Natural killer cell (primary cell): ENCODE data around the gene PTPN21. TPM values are rescaled to one million over a fixed set of nuclear protein-coding genes. Genes with fewer than 3 reads are reported as not detected.
A peak's percentile ranks its signal among the peaks of the same experiment; 100 is the strongest.

ENCODE experiments used
- ATAC-seq, 3 donors: fragments of 150-1000 bp in 2 of 3; fragments of 200-7000 bp in 1 of 3; cut with Tn5 transposase; 1 replicate in 1 of 3; 2 replicates in 2 of 3; pipeline ENCODE4 v1.10.0; 2021; ENCODE audit warnings: mild to moderate bottlenecking in 2 of 3, moderate library complexity in 2 of 3
- DNase-seq, 2 donors: peaks; one replicate each; pipeline versions ENCODE4 v3.0.0 to v3.0.0-alpha.2; 2013 to 2021; ENCODE audit warnings: mixed read lengths in 1 of 2
- H3K27ac ChIP-seq: one replicate; pipeline ENCODE4 v1.5.1; 2013; ENCODE audit warnings: mild to moderate bottlenecking, low read length
- H3K27me3 ChIP-seq: one replicate; pipeline ENCODE4 v1.6.1; 2013; ENCODE audit warnings: low read length; ENCODE audit not compliant: control insufficient read depth, insufficient read depth
- H3K36me3 ChIP-seq: one replicate; pipeline ENCODE4 v1.6.1; 2013; ENCODE audit warnings: low read length; ENCODE audit not compliant: control insufficient read depth, insufficient read depth
- H3K4me1 ChIP-seq: one replicate; pipeline ENCODE4 v1.6.1; 2013; ENCODE audit warnings: low read length; ENCODE audit not compliant: control insufficient read depth, insufficient read depth
- H3K4me3 ChIP-seq: one replicate; pipeline ENCODE4 v1.5.1; 2013; ENCODE audit warnings: low read length
- H3K9me3 ChIP-seq: one replicate; pipeline ENCODE4 v1.6.1; 2013; ENCODE audit warnings: low read length; ENCODE audit not compliant: control insufficient read depth, insufficient read depth
- H3K27ac Mint-ChIP-seq, 2 donors: one replicate each; pipeline ENCODE4 v1.8.0; 2022; ENCODE audit warnings: mild to moderate bottlenecking in 2 of 2, mixed read lengths in 2 of 2, moderate library complexity in 1 of 2
- H3K27me3 Mint-ChIP-seq, 2 donors: one replicate each; pipeline ENCODE4 v1.8.0; 2022; ENCODE audit warnings: low read depth in 2 of 2, mixed read lengths in 2 of 2
- H3K36me3 Mint-ChIP-seq: one replicate; pipeline ENCODE4 v1.8.0; 2022; ENCODE audit warnings: mixed read lengths
- H3K4me1 Mint-ChIP-seq, 2 donors: one replicate each; pipeline ENCODE4 v1.8.0; 2022; ENCODE audit warnings: mixed read lengths in 2 of 2
- H3K4me3 Mint-ChIP-seq: one replicate; pipeline ENCODE4 v1.8.0; 2022; ENCODE audit warnings: mild to moderate bottlenecking, moderate library complexity, mixed read lengths
- H3K9me3 Mint-ChIP-seq, 2 donors: one replicate each; pipeline ENCODE4 v1.8.0; 2022; ENCODE audit warnings: mixed read lengths in 2 of 2
- CTCF ChIP-seq: fragments of 200-600 bp; IDR thresholded peaks from one replicate; pipeline ENCODE4 v1.8.0; 2022; ENCODE audit warnings: antibody characterized with exemption
- WGBS: methylation state at CpG from one replicate; pipeline ENCODE4 v1.1.7; 2013; ENCODE audit warnings: missing lambda C conversion rate; ENCODE audit not compliant: insufficient coverage; 5-methylcytosine and 5-hydroxymethylcytosine counted together
- intact Hi-C: fragments of 100-400 bp; cut with micrococcal nuclease; formaldehyde crosslinking; loops from one replicate; pipeline ENCODE4 v1.14.2; 2022
- total RNA-seq, 4 donors: library from RNA; stranded (reverse); fragments of 120-200 nt in 1 of 4; gene quantifications; one replicate each; pipeline versions ENCODE4 v1.2.3 to v1.2.4, GENCODE V29; 2013 to 2022

The PTPN21 gene
- total RNA-seq, 3 donors from 2014 or later (not counting 1 experiment from before 2014, with no cell fraction given) = 0.15 TPM; not detected in 2

- intact Hi-C loops = no loop called here
- 52% methylated on average over 11 of the region's 12 CpGs for WGBS
Measured at GRCh38 chr14:88492272-88493089, 62.3 kb downstream of the PTPN21 start.

GRCh38 chr14:88490168-88490567, 64.6 kb downstream of the PTPN21 start:
- TF ChIP-seq CTCF = no peak
- intact Hi-C loops = no loop called here
- no peak for ATAC-seq
- Mint-ChIP-seq H3K4me3 (no peak overlapping the region), H3K27me3 (peaks cover 0 to 3% of the 10 kb centered on the region in 2 donors), H3K4me1 (peaks cover 0 to 10% of the 10 kb centered on the region in 2 donors), H3K36me3 (no peaks in the 10 kb centered on the region), H3K9me3 (no peaks in the 10 kb centered on the region), H3K27ac (no peak overlapping the region)
- WGBS = over 99% methylated on average over 6 of the region's 6 CpGs
- H3K27me3 ChIP-seq = no peaks in the 10 kb centered on the region
- H3K9me3 ChIP-seq = no peaks in the 10 kb centered on the region
- H3K36me3 ChIP-seq = no peaks in the 10 kb centered on the region
- no peak overlapping the region for H3K4me3 ChIP-seq
- no peak overlapping the region for H3K27ac ChIP-seq
- DNase-seq = no peak
- H3K4me1 ChIP-seq = peaks cover 3% of the 10 kb centered on the region

More at GRCh38 chr14:88492272-88493089, 62.3 kb downstream of the PTPN21 start:
- Histone ChIP-seq H3K4me3 (no peak overlapping the region), H3K27ac (no peak overlapping the region), H3K9me3 (no peaks in the 10 kb centered on the region), H3K27me3 (no peaks in the 10 kb centered on the region), H3K36me3 (no peaks in the 10 kb centered on the region), H3K4me1 (peaks cover 3% of the 10 kb centered on the region)
- Mint-ChIP-seq H3K9me3 (no peaks in the 10 kb centered on the region), H3K27ac (no peak overlapping the region), H3K4me1 (peaks cover 0 to 10% of the 10 kb centered on the region in 2 donors), H3K4me3 (no peak overlapping the region), H3K36me3 (no peaks in the 10 kb centered on the region), H3K27me3 (peaks cover 0 to 3% of the 10 kb centered on the region in 2 donors)
- peak; percentile 30 to 82 for DNase-seq
- peak; percentile 86 for TF ChIP-seq CTCF
- ATAC-seq = peak; percentile 77 to 95 (median 78)

GRCh38 chr14:88488897-88489296, 65.9 kb downstream of the PTPN21 start:
- H3K9me3 ChIP-seq = no peaks in the 10 kb centered on the region
- no peaks in the 10 kb centered on the region for H3K27me3 ChIP-seq
- DNase-seq (no peak), ATAC-seq (no peak)
- no peak overlapping the region for H3K4me3 Mint-ChIP-seq
- peaks cover 0 to 3% of the 10 kb centered on the region in 2 donors for H3K27me3 Mint-ChIP-seq
- no peak overlapping the region for H3K27ac Mint-ChIP-seq
- peaks cover 0 to 10% of the 10 kb centered on the region in 2 donors for H3K4me1 Mint-ChIP-seq
- peaks cover 3% of the 10 kb centered on the region for H3K4me1 ChIP-seq
- 83% methylated on average over 6 of the region's 6 CpGs for WGBS
- intact Hi-C loops = no loop called here
- H3K9me3 Mint-ChIP-seq = no peaks in the 10 kb centered on the region
- H3K36me3 Mint-ChIP-seq = no peaks in the 10 kb centered on the region
- no peak for TF ChIP-seq CTCF
- H3K4me3 ChIP-seq = no peak overlapping the region
- H3K36me3 ChIP-seq = no peaks in the 10 kb centered on the region
- no peak overlapping the region for H3K27ac ChIP-seq
